ENCODE results near the gene NKIRAS2. TPM values are rescaled to one million over a fixed set of nuclear protein-coding genes. Genes with fewer than 3 reads are reported as not detected.

NKIRAS2 gene
- total RNA-seq, 6 experiments from 2014 or later: 37.1 to 43.9 (median 40.3) TPM

DNA sequence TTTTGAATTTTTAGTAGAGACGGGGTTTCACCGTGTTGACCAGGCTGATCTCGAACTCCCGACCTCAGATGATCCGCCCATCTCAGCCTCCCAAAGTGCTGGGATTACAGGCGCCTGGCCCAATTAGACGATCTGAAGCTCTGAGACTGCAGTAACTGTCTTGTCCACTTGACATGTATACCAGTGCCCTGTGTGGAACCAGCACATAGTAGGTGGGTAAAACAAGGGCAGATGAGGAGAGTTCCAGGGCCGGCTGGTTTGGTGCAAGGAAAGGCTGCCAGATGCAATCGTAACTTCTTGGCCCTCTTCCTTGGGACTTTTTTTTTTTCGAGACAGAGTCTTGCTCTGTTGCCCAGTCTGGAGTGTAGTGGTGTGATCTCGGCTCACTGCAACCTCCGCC, 27.5 kb downstream of the NKIRAS2 start:
- TF ChIP-seq, protein P1, sequence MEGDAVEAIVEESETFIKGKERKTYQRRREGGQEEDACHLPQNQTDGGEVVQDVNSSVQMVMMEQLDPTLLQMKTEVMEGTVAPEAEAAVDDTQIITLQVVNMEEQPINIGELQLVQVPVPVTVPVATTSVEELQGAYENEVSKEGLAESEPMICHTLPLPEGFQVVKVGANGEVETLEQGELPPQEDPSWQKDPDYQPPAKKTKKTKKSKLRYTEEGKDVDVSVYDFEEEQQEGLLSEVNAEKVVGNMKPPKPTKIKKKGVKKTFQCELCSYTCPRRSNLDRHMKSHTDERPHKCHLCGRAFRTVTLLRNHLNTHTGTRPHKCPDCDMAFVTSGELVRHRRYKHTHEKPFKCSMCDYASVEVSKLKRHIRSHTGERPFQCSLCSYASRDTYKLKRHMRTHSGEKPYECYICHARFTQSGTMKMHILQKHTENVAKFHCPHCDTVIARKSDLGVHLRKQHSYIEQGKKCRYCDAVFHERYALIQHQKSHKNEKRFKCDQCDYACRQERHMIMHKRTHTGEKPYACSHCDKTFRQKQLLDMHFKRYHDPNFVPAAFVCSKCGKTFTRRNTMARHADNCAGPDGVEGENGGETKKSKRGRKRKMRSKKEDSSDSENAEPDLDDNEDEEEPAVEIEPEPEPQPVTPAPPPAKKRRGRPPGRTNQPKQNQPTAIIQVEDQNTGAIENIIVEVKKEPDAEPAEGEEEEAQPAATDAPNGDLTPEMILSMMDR (IDR thresholded peaks at IDR 0.05): no peak
- H3K9me3 Mint-ChIP-seq: no peaks in the 10 kb centered on the region
- no peaks in the 10 kb centered on the region for H3K36me3 Mint-ChIP-seq (ENCODE audit: low read depth)
- no peak overlapping the region for H3K27ac Mint-ChIP-seq
- DNase-seq: no peak
- H3K4me3 Mint-ChIP-seq: no peak overlapping the region
- H3K27me3 Mint-ChIP-seq (ENCODE audit: insufficient read depth): peaks cover 38% of the 10 kb centered on the region
- H3K4me1 Mint-ChIP-seq (ENCODE audit: low read depth): 0 out of 2 replicates have a peak, but pooled peaks cover 4% of the 10 kb centered on the region

DNA sequence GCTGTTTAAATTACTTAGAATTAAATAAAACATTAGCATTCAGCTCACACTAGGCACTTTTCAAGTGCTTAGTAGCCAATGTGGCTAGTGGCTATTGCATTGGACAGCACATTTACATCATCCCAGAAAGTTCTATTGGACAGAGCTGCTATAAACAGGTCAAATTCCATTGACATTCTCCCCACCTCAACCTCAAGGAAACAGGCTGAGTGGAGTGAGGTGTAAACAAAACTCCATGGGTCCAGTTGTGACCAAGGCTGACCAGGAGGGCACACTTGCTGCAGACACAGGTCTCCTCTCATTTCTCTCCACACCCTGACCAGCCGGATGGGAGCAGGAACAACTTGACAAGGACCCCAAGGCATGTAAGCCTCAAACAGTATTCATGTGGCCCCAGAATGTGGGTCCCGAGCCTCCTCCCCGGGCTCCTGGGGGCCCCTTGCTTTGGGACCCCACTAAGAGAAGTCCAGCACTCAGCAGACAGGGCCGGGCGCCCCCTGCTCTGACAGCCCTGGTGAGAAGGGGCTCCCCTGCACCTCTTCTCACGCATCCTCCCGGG, 30.0 kb downstream of the NKIRAS2 start:
- Mint-ChIP-seq H3K36me3 (ENCODE audit: low read depth) (no peaks in the 10 kb centered on the region), H3K9me3 (no peaks in the 10 kb centered on the region), H3K27me3 (ENCODE audit: insufficient read depth) (peaks cover 49% of the 10 kb centered on the region), H3K4me1 (ENCODE audit: low read depth) (peaks cover 4% of the 10 kb centered on the region; the same call in 1 of the 2 replicates), H3K27ac (no peak overlapping the region), H3K4me3 (peak overlapping the region; percentile 81)
- TF ChIP-seq, protein P1 (IDR thresholded peaks at IDR 0.05): no peak
- DNase-seq: no peak

DNA sequence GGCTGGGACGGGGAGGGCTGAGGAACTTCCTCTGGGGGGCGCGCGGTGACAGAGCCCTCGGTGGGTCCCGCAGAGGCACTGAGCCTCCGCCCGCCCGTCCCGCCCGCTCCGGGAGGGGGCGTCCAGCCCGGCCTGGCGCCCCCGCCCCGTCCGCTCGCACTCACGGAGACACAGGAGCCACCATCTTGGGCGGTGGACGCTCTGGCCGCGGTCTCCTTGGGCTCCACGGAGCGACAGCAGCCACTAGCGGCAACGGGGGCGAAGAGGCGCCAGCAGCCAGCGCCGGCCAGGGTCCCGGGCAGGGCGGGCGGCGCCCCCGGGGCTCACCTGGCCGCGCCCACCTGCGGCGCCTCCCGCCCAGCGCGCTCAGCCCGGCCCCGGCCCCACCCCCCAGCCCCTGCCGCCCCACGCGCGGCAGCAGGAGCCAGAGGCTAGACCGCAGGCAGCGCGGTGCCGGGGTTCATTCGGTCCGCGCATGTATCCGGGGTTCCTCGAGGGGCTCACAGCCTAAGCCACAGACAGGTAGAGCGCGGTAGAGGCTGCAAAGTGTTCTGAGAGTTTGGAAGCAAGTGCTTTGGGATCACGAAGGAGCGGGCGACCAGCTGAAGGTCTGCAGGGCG, 30.6 kb downstream of the NKIRAS2 start, which contains the start of gene C17orf113:
Gene C17orf113 (minus strand): TSS at position 209 of the 620 bp plus-strand sequence. CDS start 7,225 bp downstream, outside the sequence.
- Mint-ChIP-seq H3K4me3 (peak within 1 kb of the TSS; percentile 81), H3K4me1 (ENCODE audit: low read depth) (peaks cover 10% of the 10 kb centered on the region), H3K27me3 (ENCODE audit: insufficient read depth) (peaks cover 50% of the 10 kb centered on the region), H3K36me3 (ENCODE audit: low read depth) (no peaks in the 10 kb centered on the region), H3K27ac (no peak within 1 kb of the TSS), H3K9me3 (no peaks in the 10 kb centered on the region)
- TF ChIP-seq, protein P1 (IDR thresholded peaks at IDR 0.05): peak; percentile 59
- DNase-seq: no peak

DNA sequence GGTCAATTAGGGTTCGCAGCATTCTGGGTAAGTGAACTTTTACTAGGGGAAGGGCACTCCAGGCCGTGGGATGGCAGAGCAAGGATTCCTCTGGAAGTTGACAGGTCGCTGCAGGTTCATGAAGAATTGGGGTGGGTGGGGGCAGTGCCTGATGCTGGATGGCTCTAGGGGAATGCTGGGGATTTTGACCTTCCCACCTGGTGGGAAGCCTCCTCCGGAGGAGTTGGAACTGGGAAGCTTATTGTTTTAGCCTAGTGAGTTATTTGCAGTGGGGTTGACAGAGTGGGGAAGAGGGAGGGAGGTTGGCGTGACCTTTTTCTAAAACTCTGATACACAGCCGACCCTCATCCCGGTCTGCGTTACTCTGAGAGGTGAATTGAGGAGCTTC, 31.1 kb downstream of the NKIRAS2 start:
- no peak for DNase-seq
- Mint-ChIP-seq H3K36me3 (ENCODE audit: low read depth) (no peaks in the 10 kb centered on the region), H3K27ac (no peak overlapping the region), H3K4me3 (peak overlapping the region; percentile 78), H3K4me1 (ENCODE audit: low read depth) (peaks cover 15% of the 10 kb centered on the region), H3K9me3 (no peaks in the 10 kb centered on the region), H3K27me3 (ENCODE audit: insufficient read depth) (peaks cover 50% of the 10 kb centered on the region)
- TF ChIP-seq, protein P1 (IDR thresholded peaks at IDR 0.05): no peak

DNA sequence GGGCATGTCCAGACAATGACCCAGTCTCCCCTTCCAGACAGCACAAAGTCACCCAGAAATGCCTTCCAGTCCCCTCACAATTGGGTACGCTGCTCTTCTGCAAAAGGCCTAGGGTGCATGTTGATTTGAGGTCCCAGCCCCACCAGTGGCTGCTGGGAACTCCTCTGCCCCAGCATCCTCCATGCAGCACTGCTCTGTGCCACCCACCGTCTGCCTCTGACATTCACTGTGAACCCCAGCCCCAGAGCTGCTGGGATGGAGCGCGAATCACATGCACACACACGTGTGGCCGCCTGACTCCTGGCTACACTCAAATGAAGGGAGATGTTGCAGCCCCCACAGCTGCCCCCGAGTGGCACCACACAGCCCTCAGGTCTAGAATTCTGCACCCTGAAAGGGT, 31.8 kb downstream of the NKIRAS2 start:
- Mint-ChIP-seq H3K27me3 (ENCODE audit: insufficient read depth) (peaks cover 51% of the 10 kb centered on the region), H3K36me3 (ENCODE audit: low read depth) (no peaks in the 10 kb centered on the region)

More for the DNA sequence above, 31.8 kb downstream of the NKIRAS2 start:
- Mint-ChIP-seq H3K27ac (no peak overlapping the region), H3K4me1 (ENCODE audit: low read depth) (peaks cover 16% of the 10 kb centered on the region), H3K4me3 (no peak overlapping the region), H3K9me3 (no peaks in the 10 kb centered on the region)
- TF ChIP-seq, protein P1 (IDR thresholded peaks at IDR 0.05): no peak
- DNase-seq: no peak

Data from HFFc6 (cell line).